Occipital lobe (tissue), 2 donors: ENCODE results near the gene RTN4RL2. TPM values are rescaled to one million over a fixed set of nuclear protein-coding genes. Genes with fewer than 3 reads are reported as not detected.
"Not testable (repeated sequence)": the region's sequence is repeated elsewhere in the genome, so short reads cannot be mapped to it uniquely, and the experiment has no call there.

Experiments used
- DNase-seq: peaks from one replicate; lab custom pipeline; 2025; lab: John Stamatoyannopoulos, UW
- total RNA-seq: library from RNA; depleted of rRNA; stranded (reverse); fragments of >200 nt; gene quantifications from one replicate; pipeline ENCODE4 v1.2.3, GENCODE V29; 2014

RTN4RL2 gene
- total RNA-seq, 1 donor from 2014 or later, result 0.47 TPM

DNA sequence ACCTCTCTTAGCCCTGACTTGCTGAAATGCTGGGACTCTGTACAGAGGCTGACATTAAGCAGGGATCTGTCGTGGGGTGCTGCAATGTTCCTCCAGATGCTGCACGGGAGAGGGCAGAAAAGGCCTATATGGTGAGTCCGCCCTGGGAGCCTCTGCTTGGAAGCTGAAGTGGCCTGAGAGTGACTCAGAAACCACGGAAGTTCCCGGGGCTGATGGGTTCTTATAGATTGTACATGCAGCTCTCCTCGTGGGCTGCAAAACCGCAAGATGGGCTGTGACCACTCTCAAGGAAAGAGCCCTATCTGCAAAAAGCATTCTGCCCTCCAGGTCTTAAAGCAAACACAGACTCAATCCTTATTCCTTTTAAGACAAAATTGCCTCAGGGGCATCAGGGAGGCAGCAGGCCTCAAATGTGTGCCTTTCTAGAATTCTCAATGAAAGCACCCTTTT is 27.6 kb upstream of the RTN4RL2 start:
- DNase-seq, result no peak

- DNase-seq, result no peak
Observed at GRCh38 chr11:57434640-57435546, 25.4 kb upstream of the RTN4RL2 start.

- DNase-seq, result no peak
Observed at GRCh38 chr11:57436031-57436430, 24.3 kb upstream of the RTN4RL2 start.

GRCh38 chr11:57438345-57439285 is 21.7 kb upstream of the RTN4RL2 start:
- no peak for DNase-seq

GRCh38 chr11:57439786-57440185 is 20.5 kb upstream of the RTN4RL2 start:
- no peak for DNase-seq

GRCh38 chr11:57440744-57441414 is 19.4 kb upstream of the RTN4RL2 start:
- DNase-seq, result no peak

DNA sequence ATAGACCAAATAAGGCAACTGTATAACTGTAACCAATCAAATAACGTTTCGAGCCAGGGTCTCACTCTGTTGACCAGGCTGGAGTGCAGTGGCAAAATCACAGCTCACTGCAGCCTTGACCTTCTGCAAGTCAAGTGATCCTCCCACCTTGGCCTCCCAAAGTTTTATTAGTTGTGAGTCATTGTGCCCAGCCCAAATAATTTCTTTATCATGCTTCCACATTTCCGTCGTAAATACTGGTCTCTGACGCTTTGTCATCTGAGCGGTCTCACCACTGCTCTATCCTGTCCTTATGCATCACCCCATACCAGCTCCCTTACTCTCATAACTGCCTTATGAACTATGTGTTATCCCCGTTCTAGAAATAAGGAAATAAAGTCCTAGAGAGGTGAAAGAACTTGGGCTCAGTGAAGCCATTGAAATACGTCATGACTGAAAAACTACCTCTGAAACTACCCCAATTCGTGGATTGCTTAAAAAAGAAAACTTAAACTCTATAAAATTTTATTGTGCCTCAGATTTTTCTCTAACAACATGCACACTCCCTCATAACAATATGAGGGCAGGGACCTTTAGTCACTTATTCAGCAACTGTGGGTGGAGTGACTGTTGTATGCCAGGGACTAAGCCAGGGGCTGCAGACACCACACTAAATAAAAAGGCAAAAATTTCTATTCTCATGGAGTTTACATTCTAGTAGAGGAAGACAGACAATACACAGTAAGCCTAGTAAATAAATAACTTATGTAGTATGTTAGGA is 15.8 kb upstream of the RTN4RL2 start:
- no peak for DNase-seq

GRCh38 chr11:57445122-57445394 is 15.3 kb upstream of the RTN4RL2 start:
- not testable (repeated sequence) for DNase-seq

GRCh38 chr11:57446055-57446454 is 14.3 kb upstream of the RTN4RL2 start:
- DNase-seq, result no peak

- DNase-seq, result no peak
Observed at GRCh38 chr11:57453543-57454177, 6.7 kb upstream of the RTN4RL2 start.

DNA sequence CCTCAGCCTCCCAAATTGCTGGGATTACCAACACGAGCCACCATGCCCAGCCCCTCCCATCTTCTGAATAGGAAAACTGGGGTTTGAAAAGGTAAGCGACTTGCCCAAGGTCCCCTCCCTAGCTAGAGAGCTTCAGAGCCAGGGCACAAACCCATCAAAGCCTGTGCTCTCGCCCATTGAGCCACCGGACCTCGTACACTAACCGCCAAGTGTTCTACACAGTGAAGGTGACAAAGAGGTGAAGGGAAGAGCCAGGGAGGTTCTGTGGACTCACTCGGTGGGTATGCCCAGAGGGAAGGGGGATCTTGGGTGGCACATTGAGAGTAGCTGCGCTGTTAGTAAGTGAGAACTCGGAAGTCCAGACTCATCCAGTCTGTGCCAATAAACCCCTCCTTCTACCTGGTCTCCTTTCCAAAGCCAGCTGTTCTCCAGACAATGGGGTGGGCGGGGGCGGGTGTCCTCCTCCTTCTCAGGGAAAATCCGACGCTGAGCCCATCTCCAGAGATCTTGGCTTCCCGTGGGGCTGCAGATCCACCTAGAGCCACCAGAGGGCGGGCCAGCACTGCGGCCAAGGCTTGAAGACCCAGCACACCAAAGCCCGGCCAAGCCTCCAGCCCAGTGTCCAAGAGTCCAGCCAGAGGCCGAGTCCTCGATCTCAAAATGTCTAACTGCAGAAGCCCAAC is 3.2 kb upstream of the RTN4RL2 start:
- peak; percentile 69 for DNase-seq

DNA sequence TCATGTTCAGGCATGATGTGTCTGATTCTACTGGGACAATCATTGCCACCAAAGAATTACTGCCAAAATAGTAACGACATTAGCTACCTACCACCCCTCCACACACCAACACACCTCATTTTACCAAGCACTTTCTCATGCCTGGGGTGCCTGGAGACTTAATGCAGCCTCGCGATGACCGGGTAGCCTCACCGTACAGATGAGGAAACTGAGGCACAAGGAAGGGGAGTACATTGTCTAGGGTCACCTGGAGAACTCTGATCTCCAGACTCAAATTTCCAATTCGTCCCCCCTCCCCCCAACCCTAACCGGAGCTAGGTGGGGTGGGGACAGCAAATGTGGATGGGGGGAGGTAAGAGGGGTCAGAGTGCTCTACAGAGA is 2.7 kb upstream of the RTN4RL2 start:
- DNase-seq, result no peak

GRCh38 chr11:57458060-57458409 is 2.3 kb upstream of the RTN4RL2 start:
- DNase-seq, result no peak

GRCh38 chr11:57458410-57459163 is 1.7 kb upstream of the RTN4RL2 start:
- DNase-seq, result peak; percentile 51

DNA sequence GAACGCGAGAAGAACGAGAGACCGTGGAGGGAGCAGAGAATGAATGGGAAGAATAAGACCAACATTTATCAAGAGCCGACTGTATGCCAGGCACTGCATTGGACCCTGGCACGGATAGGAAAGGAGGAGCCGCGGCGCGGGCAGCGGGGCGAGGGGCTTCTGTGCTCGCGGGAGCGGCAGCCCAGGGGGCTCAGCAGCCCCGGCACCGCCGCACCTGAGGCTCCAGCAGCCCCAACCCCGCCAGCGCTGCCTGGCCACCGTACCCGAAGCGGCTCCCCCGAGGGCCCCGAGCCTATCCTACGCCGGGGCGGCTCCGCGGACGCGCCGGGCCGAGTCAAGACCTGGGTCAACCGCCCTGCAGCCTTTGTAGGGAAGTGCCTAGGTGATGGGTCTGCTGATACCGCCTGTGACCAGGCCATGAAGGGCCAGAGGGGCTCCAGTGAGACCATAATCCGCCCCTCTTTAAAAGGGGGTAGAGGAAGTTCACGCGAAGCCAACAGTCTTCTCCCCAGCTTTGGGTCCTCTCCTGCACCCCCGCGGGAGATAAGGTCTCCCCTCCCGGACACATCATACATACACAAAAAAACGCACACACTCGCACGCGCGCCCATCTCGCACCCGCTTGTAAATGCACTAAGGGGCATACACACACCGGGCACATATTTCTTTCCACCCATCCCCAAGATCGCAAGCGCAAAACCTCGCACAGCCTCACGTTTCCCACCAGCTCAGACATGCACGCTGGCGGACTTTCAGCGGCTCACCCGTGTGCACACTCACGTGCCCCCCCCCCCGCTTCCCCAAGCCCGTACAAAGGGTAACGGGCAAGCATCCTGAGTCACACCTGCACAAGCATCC is 935 bp upstream of the RTN4RL2 start:
- no peak for DNase-seq

DNA sequence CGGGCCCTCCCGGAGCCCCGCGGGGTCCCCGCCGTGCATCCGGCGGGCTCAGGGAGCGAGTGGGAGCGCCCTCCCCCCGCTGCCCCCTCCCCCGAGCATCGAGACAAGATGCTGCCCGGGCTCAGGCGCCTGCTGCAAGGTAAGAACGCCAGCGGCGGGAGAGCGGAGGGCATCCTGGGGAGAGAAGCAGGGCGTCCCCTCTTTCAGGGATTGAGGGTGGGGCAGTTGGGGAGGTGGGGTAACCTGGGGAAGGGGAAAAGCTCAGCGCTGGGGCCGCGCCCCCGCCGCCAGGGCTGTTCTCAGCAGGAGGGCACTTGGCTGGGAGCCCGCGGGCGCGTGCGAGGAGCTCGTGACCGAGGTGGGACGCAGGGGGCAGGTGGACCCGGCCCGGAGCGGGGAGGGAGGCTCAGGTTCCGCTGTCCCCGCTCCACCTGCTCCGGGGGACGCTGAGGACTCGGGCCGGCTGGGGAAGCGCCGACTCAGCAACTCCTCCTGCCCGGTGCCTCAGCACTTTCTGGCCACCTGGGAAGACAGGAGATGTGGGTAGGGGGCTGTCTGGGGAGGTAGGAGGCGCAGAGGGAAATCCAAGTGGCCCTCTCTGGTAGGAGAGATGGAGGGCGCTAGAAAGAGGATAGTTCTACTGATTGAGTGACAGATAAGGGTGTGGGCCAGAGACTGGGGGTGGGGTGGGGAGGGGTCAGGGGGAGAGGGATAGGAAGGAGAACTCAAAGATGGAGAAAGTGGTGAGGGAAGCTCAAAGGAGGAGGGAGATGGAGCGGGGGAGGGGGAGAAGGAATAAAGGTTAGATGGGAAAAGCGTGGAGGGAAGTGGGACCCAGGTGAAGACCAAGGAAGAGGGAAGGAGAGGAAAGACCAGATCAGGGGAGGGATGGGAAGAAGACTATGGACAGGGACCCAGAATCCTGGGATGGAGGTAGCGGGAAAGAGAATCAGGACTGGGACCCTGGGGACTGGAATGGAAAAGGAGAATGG is 726 bp downstream of the RTN4RL2 start:
- no peak for DNase-seq

GRCh38 chr11:57461841-57462489 is 1.6 kb downstream of the RTN4RL2 start:
- DNase-seq, result peak; percentile 29
